SIG-M5 treated with dmso at 0.1 percent for 504 hours (cell line): ENCODE data around the gene EEFSEC.

Experiments
- DNase-seq: peaks from one replicate; lab custom pipeline; 2025; ENCODE audit not compliant: unreplicated experiment; lab: John Stamatoyannopoulos, UW

The EEFSEC gene

GRCh38 chr3:128153156-128154041, at the start of gene EEFSEC:
Gene EEFSEC, plus strand, starts transcription at chr3:128153481. Its CDS starts 27 bp downstream, at chr3:128153508.
- peak; percentile 75 for DNase-seq

GRCh38 chr3:128107834-128108233, 45.4 kb upstream of the EEFSEC start:
- DNase-seq, result no peak

GRCh38 chr3:128111147-128111546, 42.1 kb upstream of the EEFSEC start:
- no peak for DNase-seq

GRCh38 chr3:128112357-128112968, 40.8 kb upstream of the EEFSEC start:
- no peak for DNase-seq

- DNase-seq, result no peak
Measured at GRCh38 chr3:128113817-128114794, 39.2 kb upstream of the EEFSEC start.

- DNase-seq, result no peak
Measured at GRCh38 chr3:128122013-128122412, 31.3 kb upstream of the EEFSEC start.

- no peak for DNase-seq
Measured at GRCh38 chr3:128123156-128123537, 30.1 kb upstream of the EEFSEC start.

GRCh38 chr3:128123538-128124368, 29.5 kb upstream of the EEFSEC start, which contains the start of gene RUVBL1:
Gene RUVBL1, minus strand, starts transcription at chr3:128123812. Its CDS starts 88 bp downstream, at chr3:128123724.
- DNase-seq, result peak; percentile 99

GRCh38 chr3:128127236-128127635, 26.0 kb upstream of the EEFSEC start:
- no peak for DNase-seq

GRCh38 chr3:128128251-128128650, 25.0 kb upstream of the EEFSEC start:
- no peak for DNase-seq

GRCh38 chr3:128131897-128132646, 21.2 kb upstream of the EEFSEC start:
- DNase-seq, result no peak

GRCh38 chr3:128133273-128133883, 19.9 kb upstream of the EEFSEC start:
- peak; percentile 40 for DNase-seq

- DNase-seq, result no peak
Measured at GRCh38 chr3:128143496-128143895, 9.8 kb upstream of the EEFSEC start.

GRCh38 chr3:128144512-128145187, 8.6 kb upstream of the EEFSEC start:
- DNase-seq, result no peak

- peak; percentile 73 for DNase-seq
Measured at GRCh38 chr3:128145279-128145678, 8.0 kb upstream of the EEFSEC start.

GRCh38 chr3:128146201-128146600, 7.1 kb upstream of the EEFSEC start:
- DNase-seq, result no peak

GRCh38 chr3:128149650-128150049, 3.6 kb upstream of the EEFSEC start:
- no peak for DNase-seq

- no peak for DNase-seq
Measured at GRCh38 chr3:128151758-128152274, 1.5 kb upstream of the EEFSEC start.
